AG09309 (cell line): ENCODE results near the gene ZSWIM6.

Source experiments
- DNase-seq: peaks from one replicate; pipeline ENCODE4 v3.0.0-alpha.2; 2010; ENCODE audit warnings: low read depth
- H3K4me3 ChIP-seq: 2 replicates; pipeline ENCODE4 v1.5.1; 2011; ENCODE audit warnings: mild to moderate bottlenecking, low read depth, low read length, moderate library complexity; ENCODE audit not compliant: control insufficient read depth
- TF ChIP-seq, protein P1 (sequence below): IDR thresholded peaks from 2 replicates; pipeline ENCODE4 v1.5.1; 2011; ENCODE audit warnings: mild to moderate bottlenecking, low read depth, low read length, inconsistent platforms; ENCODE audit not compliant: insufficient read depth, control insufficient read depth; ENCODE audit errors: missing control alignments

The ZSWIM6 gene

DNA sequence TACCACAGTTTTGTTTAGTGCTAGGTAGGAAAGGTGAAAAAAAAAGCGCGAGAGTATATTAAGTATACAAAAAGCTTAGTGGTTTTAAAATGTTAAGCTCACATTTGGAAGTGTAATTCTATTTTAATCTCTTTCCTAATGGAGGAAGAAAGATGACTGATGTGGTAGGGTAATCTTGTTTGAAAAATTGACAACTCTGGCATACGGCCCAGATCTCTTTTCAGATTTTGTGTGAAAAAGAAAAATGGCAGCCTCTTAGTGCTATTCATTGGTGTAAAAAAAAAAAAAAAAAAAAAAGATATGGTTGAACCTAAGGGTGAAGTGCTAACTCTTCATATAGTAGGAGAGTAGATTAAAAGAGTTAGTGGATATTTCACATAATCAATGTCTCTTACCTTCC lies 108.0 kb downstream of the ZSWIM6 start:
- no peak overlapping the region for H3K4me3 ChIP-seq
- TF ChIP-seq, protein P1, sequence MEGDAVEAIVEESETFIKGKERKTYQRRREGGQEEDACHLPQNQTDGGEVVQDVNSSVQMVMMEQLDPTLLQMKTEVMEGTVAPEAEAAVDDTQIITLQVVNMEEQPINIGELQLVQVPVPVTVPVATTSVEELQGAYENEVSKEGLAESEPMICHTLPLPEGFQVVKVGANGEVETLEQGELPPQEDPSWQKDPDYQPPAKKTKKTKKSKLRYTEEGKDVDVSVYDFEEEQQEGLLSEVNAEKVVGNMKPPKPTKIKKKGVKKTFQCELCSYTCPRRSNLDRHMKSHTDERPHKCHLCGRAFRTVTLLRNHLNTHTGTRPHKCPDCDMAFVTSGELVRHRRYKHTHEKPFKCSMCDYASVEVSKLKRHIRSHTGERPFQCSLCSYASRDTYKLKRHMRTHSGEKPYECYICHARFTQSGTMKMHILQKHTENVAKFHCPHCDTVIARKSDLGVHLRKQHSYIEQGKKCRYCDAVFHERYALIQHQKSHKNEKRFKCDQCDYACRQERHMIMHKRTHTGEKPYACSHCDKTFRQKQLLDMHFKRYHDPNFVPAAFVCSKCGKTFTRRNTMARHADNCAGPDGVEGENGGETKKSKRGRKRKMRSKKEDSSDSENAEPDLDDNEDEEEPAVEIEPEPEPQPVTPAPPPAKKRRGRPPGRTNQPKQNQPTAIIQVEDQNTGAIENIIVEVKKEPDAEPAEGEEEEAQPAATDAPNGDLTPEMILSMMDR, result no peak
- no peak for DNase-seq

DNA sequence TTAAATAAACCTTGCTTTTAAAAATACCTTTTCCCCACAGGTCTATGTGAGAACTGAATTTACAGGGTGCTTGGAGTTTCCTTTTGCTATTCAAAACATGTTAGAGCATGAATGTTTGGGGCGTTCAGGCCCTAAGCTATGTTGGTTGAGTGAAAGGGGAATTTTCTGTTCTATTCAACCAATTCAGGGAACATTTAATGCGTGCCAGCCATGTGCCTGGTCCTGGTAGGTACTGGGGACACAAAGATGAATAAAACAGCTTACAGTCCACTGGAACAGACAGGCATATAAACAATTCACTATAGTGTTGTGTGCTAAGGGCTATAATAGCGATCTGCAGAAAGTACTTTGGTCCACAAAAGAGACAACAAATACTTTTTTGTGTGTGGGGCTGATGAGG lies 108.5 kb downstream of the ZSWIM6 start:
- H3K4me3 ChIP-seq, result no peak overlapping the region
- no peak for DNase-seq
- TF ChIP-seq, protein P1, result no peak

DNA sequence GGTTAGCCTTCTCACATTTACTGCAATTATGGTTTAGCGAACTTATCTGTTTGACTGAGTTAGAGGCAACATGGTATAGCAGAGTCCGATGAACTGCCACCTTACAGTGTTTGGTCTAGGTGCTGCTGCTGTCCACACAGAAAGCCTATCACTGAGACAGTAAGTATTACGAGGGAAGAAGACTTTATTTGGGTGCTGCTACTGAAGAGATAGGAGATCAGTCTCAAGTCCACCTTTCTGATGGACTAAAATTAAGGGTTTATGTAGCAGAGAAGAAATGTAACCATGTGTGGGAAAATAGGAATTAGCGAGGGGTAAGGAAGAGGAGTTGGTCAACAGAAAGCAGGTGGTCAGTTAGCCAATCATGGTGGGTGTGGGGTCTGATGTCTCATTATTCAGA lies 109.7 kb downstream of the ZSWIM6 start:
- TF ChIP-seq, protein P1, result no peak
- no peak overlapping the region for H3K4me3 ChIP-seq
- no peak for DNase-seq

DNA sequence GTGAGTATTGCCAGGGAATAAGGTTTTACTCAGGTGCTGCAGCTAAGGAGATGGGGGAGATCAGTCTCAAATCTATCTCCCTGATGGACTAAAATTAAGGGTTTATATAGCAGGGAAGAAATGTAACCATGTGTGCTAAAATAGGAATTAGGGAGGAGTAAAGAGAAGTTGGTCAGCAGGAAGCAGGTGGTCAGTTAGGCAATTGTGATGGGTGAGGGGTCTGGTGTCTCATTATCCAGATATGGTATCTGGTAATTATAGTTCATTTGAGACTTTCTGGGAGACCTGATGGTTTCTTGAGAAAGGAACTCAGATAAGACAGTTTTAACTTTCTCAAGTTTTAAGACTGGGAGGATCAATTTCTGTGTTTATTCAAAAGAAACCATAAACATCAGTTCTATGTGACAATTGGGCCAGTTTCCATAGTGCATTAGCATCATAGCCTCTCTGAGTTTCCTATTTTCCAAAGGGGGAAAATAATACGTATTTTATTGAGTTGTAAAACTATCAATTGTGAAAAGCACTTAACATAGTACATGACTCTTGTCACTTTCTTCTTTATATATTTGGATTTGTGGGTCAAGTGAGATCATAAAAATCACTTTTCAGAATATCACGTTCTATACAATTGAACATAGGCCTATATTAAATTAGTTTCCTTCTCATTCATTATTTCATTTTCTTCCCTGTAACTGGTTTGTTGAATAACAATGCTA lies 115.9 kb downstream of the ZSWIM6 start:
- TF ChIP-seq, protein P1, result no peak
- H3K4me3 ChIP-seq, result no peak overlapping the region
- DNase-seq, result no peak

DNA sequence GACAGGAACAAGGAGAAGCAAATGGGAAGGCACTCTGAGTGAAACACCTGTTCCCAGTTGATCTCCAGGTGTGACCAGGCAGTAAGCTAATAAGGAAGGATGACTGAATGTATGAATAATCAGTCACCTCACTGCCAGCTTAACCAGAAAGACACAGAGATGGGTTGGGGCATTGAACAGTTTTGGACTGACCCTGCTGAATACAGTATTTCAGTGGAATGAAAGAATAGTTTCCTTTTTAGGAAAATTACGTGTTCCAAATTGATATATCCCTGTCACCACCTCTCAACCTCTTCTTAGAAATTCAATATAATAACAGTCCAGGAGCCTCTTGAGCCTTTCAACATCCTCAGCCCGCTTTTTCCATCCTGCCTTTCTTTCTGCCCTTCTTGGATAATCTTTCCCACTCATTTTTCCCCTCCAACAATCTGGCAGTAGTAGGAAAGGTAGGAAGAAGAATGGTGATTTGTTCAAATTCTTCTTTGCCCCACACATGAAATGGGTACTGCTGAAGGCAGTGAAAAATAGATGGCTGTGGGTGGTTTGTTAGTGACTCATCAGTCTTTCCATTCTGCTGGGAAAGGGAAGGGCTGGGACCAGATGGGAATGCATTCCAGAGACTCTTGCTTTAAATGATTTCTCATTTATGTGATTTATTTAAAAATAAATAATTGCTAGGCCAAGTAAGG lies 117.9 kb downstream of the ZSWIM6 start:
- DNase-seq, result peak; percentile 92
- H3K4me3 ChIP-seq, result no peak overlapping the region
- TF ChIP-seq, protein P1, result no peak

DNA sequence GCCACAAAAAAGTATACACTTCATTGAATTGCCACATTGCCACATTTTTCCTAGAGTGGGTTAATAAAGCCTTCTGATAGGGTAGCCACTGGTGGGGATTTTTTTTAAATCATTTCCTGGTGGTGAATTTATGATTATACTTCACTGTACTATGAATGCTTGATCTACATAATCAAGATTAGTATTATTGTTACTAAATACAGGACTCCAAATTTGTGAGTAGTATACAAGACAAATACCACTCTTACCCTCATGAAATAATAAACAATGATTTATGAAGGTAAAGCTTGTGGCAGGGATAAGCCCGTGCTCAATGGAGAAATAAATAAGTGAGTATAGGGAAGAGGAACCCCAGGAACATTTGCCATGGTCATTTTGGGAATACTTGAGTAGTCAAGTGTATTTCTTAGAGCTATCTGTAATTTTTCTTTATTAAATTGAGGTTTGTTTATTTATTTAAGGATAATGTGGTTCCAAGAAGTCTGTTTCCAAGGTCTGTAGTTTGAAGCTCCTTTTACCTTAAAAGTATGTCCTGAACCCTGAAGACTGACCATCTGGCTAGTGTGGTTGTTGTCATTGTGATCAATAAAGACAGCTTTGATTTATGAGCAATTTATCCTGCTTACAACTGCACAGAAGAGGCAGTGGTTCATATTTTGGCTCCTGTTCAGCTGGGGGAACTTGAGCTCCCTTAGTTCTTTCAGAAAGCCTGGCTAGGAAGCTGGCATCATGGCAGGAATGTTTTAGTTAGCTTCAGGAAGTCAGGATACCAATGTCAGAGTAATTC lies 118.6 kb downstream of the ZSWIM6 start:
- DNase-seq, result peak; percentile 55
- no peak overlapping the region for H3K4me3 ChIP-seq
- TF ChIP-seq, protein P1, result no peak
